Erythroblast (primary cell): ENCODE results near the gene LYPD6.

Experiments used
- GATA1 ChIP-seq: IDR thresholded peaks from 2 replicates; pipeline ENCODE4 v1.6.1; 2011; ENCODE audit warnings: low read depth, mild to moderate bottlenecking, control low read depth, low read length, moderate library complexity
- POLR2A ChIP-seq: IDR thresholded peaks from 2 replicates; pipeline ENCODE4 v1.6.1; 2011; ENCODE audit warnings: mild to moderate bottlenecking, low read length

DNA sequence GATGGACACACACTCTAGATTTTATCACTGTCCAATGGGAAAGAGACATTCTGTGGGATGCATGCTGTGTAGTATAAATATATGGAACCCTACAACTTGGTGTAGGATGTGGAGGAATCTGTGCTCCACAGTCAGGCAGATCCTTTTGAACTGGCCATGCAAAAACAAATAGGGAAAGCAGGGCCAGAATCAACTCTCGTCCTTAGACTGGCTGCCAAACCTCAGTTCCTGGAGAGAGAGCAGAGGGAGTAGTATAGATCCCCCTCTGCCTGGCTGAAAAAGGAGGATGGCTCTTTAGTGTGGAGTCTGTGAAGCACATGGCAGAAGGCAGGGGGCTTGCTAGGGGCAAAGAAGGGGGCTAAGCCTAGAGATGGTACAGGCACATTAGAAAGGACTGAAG is 84.7 kb downstream of the LYPD6 start:
- TF ChIP-seq POLR2A (no peak), GATA1 (no peak)
